ACC112 (cell line): ENCODE measurements around the gene KSR1.

Source experiments
- H2AFZ ChIP-seq: fragments of 200-600 bp; sonication (generic); one replicate; pipeline ENCODE4 v1.6.0; 2017; ENCODE audit warnings: antibody characterized with exemption, low read length; ENCODE audit not compliant: unreplicated experiment
- H3K27ac ChIP-seq: fragments of 200-600 bp; sonication (generic); 2 replicates; pipeline ENCODE4 v1.5.1; 2014; ENCODE audit warnings: low read depth, mild to moderate bottlenecking, antibody characterized with exemption, low read length, moderate library complexity
- H3K27me3 ChIP-seq: fragments of 200-600 bp; sonication (generic); 2 replicates; pipeline ENCODE4 v1.6.1; 2014; ENCODE audit warnings: mild to moderate bottlenecking, antibody characterized with exemption, low read length, moderate library complexity, mixed read lengths; ENCODE audit not compliant: insufficient read depth
- H3K36me3 ChIP-seq: fragments of 200-600 bp; sonication (generic); 2 replicates; pipeline ENCODE4 v1.6.1; 2016; ENCODE audit warnings: mild to moderate bottlenecking, antibody characterized with exemption, low read length, moderate library complexity, mixed read lengths; ENCODE audit not compliant: insufficient read depth
- H3K4me1 ChIP-seq: fragments of 200-600 bp; sonication (generic); one replicate; pipeline ENCODE4 v1.6.1; 2016; ENCODE audit warnings: low read length, mixed read lengths; ENCODE audit not compliant: insufficient read depth, unreplicated experiment, control insufficient read depth
- H3K4me3 ChIP-seq: fragments of 200-600 bp; sonication (generic); 2 replicates; pipeline ENCODE4 v1.5.1; 2014; ENCODE audit warnings: mild to moderate bottlenecking, low read depth, low read length
- H3K79me2 ChIP-seq: fragments of 200-600 bp; sonication (generic); one replicate; pipeline ENCODE4 v1.6.0; 2016; ENCODE audit warnings: low read length; ENCODE audit not compliant: control insufficient read depth, unreplicated experiment, insufficient read depth

The KSR1 gene

DNA sequence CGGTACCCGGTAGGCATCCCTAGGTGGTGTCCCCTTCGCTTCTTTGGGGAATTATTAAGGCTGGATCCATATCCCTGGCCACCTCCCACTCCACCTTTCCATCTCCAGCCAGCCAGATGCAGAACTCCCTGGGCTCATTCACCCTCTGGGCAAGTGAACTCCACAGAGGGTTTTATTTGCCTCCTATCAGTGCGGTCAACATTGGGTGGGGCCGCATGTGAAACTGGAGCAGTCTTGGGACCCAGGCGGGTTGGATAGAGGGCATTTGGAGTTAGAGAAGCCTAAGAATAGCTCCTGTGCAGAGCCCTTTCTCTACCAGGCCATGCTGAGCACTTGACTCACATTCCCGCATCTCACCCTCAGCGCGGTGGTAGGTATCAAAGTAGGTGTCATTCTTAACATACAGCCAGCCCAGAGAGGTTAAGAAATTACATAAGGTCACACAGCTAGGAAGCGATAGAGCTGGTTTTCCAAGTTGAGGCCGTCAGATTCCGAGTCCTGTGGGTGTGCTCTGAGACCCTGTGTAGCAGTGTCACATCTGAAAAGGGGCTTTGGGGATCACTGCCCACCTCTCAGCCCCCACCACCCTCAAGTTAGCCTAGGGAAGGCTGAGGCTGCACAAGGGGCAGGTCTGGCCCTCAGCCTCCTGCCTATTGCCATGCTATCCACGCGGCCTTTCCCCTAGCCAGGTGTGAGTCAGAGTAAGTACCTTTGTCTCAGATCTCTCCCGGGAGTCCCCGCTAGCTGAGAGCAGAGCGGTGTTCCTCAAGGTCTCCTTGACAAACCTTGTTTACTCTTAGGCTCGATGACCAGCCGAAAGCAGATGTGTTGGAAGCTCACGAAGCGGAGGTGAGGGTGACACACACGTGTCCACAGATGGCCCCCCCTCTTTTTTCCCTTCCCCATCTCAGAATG is 147.9 kb downstream of the KSR1 start:
- Histone ChIP-seq H3K4me3 (no peak overlapping the region), H3K36me3 (no peaks in the 10 kb centered on the region), H3K27ac (no peak overlapping the region), H3K4me1 (no peaks in the 10 kb centered on the region), H3K27me3 (no peaks in the 10 kb centered on the region), H2AFZ (no peak overlapping the region), H3K79me2 (no peaks in the 10 kb centered on the region)

GRCh38 chr17:27605409-27605808 is 149.2 kb downstream of the KSR1 start:
- H3K79me2 ChIP-seq: no peaks in the 10 kb centered on the region
- no peak overlapping the region for H3K27ac ChIP-seq
- H3K4me1 ChIP-seq: no peaks in the 10 kb centered on the region
- H3K36me3 ChIP-seq: no peaks in the 10 kb centered on the region
- no peaks in the 10 kb centered on the region for H3K27me3 ChIP-seq
- H3K4me3 ChIP-seq: no peak overlapping the region
- H2AFZ ChIP-seq: no peak overlapping the region

DNA sequence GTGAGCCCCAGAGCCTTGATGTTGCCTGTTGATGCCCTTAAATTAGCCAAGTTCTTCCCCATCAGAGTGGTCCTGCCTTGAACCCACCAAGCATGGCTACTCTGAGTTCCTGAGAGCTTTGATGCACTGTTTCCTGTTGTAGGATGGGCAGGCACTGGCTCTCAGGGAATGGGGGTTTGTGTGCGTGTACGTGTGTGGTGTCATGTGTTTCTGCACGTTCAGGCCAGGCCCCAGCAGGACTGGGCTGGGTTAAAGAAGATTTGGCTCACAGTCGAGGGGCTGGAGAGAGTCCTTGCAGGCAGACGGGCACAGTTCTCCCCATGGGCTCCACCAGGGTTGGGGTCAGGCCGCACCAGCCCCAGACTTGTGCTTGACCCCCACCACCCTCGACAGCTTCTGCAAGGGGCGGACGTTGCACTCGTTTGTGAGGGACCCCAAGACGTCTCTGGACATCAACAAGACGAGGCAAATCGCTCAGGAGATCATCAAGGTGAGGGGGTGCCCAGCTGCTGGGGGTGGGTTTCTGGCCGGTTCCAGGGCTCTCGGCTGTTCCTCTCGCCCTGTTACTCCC is 151.4 kb downstream of the KSR1 start:
- Histone ChIP-seq H3K4me3 (no peak overlapping the region), H2AFZ (no peak overlapping the region), H3K27me3 (no peaks in the 10 kb centered on the region), H3K4me1 (no peaks in the 10 kb centered on the region), H3K36me3 (peaks cover 1% of the 10 kb centered on the region; the same call in 1 of the 2 replicates), H3K79me2 (no peaks in the 10 kb centered on the region), H3K27ac (no peak overlapping the region)

DNA sequence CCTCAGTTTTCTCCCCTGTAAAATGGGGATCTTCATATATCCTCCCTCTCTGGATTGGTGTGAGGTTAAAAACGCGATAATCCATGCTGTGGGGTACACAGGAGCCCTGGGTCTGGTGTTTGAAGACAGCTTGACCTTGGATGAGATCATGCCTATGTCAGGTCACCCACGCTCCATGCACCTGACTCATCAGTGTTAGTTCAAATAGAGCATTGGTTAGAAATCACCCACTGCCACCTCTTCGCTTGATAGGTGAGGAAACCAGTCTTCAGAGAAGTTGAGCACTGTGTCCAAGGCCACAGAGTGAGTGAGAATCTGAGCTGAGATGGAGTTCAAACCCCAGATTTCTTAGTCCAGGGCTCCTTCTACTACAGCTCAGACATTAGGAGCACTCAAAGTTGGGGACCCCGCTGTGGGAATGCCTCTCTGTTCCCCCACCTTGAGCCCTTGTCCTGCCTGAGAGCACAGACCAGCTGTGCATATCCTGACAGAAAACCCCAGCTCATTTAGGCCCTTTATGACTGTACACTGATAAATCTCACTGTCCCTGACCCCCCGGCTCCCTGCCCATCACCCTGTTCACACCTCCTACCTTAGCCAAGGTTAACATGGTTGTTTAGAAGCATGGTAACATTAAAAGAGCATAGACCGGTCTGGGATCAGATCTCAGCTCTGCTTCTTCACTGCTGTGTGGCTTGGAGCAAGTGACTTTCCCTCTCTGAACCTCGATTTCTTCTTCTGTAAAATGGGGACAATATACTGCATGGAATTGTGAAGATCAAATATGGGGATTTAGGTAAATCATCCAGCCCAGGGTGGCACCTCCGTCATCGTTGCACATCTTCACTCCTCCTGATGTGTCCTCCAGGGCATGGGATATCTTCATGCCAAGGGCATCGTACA is 152.3 kb downstream of the KSR1 start:
- no peaks in the 10 kb centered on the region for H3K27me3 ChIP-seq
- peaks cover 5% of the 10 kb centered on the region; the same call in 1 of the 2 replicates for H3K36me3 ChIP-seq
- H2AFZ ChIP-seq: no peak overlapping the region
- H3K27ac ChIP-seq: no peak overlapping the region
- no peak overlapping the region for H3K4me3 ChIP-seq
- H3K4me1 ChIP-seq: no peaks in the 10 kb centered on the region
- H3K79me2 ChIP-seq: no peaks in the 10 kb centered on the region

DNA sequence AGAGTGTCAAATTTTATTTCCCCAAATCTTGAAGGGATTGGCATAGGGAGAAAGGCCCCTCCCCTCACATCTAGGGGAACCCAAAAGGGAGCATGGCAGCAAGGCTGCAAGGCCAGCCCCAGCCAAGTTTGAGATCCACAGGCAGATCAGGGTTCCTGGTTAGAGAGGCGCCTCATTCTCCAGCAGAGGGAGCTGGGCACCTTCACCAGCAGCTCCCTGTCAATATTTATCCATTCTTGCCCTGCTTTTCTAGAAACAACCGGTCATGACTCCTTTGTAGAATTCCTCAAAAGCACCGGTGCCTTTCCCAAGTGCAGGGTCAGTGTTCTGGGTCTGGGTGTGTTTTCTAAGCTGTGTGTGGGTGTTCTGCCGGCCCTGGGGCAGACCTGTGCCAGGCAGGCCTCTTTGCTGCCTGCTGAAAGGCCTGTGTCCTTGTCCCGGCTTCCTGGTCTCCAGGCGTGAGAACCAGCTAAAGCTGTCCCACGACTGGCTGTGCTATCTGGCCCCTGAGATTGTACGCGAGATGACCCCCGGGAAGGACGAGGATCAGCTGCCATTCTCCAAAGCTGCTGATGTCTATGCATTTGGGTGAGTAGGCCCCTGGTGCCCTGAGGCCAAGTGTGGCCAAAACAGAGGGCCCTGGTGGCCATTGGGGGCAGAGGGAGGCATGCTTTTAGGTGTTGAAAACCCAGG is 153.5 kb downstream of the KSR1 start:
- Histone ChIP-seq H3K4me1 (no peaks in the 10 kb centered on the region), H3K36me3 (peaks cover 5% of the 10 kb centered on the region; the same call in 1 of the 2 replicates), H3K27me3 (no peaks in the 10 kb centered on the region), H2AFZ (no peak overlapping the region), H3K79me2 (no peaks in the 10 kb centered on the region), H3K4me3 (no peak overlapping the region), H3K27ac (no peak overlapping the region)

- Histone ChIP-seq H3K36me3 (peaks cover 5% of the 10 kb centered on the region; the same call in 1 of the 2 replicates), H3K27me3 (no peaks in the 10 kb centered on the region), H3K79me2 (no peaks in the 10 kb centered on the region), H3K4me1 (no peaks in the 10 kb centered on the region), H2AFZ (no peak overlapping the region), H3K27ac (no peak overlapping the region), H3K4me3 (no peak overlapping the region)
Measured at GRCh38 chr17:27610304-27610677, 154.0 kb downstream of the KSR1 start.

DNA sequence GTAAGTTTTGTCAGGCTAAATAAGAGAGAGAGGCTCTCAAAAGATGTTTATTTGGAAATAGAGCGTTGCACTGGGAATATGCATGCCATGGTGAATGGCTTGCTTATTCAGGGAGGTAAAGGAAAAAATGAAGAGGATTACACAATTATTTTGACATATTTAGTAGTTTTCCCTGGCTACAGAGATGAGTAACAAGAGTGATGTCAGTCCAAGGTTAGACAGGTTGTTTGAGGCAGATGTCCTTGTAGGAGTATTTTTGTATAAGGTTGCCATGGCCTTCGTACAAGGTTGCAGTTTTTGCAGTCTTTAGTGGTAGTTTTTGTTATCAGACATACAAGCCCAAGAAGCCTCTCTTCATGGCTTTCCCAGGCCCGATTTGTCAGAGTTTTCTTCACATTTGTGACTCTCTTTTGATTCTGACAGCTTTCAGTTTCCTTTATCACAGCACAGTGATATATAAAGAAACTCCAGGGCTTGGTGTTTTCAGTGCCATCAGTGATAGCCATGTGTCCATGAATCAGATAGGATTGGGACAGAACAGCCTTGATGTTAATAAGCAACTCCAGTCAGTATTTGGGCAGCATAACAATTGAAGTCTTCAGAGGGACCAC is 156.0 kb downstream of the KSR1 start:
- no peaks in the 10 kb centered on the region for H3K27me3 ChIP-seq
- H2AFZ ChIP-seq: no peak overlapping the region
- no peaks in the 10 kb centered on the region for H3K4me1 ChIP-seq
- no peak overlapping the region for H3K27ac ChIP-seq
- H3K79me2 ChIP-seq: no peaks in the 10 kb centered on the region
- H3K4me3 ChIP-seq: no peak overlapping the region
- peaks cover 5% of the 10 kb centered on the region; the same call in 1 of the 2 replicates for H3K36me3 ChIP-seq

DNA sequence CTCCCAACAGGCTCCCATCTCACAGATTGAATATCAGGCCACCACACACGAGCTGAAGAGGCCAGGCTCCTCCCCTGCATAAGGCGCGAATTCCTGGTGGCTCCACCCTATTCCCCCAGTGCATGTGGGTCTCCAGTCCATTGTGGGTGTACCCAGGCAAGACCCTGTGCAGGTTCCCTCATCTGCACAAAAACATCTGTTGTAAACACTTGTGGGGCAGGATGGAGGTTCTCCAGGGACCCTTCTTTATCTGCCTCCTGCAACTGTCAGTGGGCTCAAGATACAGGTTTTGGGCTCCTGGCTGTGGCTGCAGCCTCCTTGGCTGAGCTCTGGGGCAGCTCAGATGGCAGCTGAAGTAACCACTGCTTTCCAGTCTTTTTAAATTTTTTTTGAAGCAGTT is 157.2 kb downstream of the KSR1 start:
- Histone ChIP-seq H3K79me2 (no peaks in the 10 kb centered on the region), H3K27ac (no peak overlapping the region), H3K4me3 (no peak overlapping the region), H2AFZ (no peak overlapping the region), H3K4me1 (no peaks in the 10 kb centered on the region), H3K27me3 (no peaks in the 10 kb centered on the region), H3K36me3 (peaks cover 5% of the 10 kb centered on the region; the same call in 1 of the 2 replicates)

GRCh38 chr17:27615121-27615520 is 158.9 kb downstream of the KSR1 start:
- Histone ChIP-seq H2AFZ (no peak overlapping the region), H3K27ac (no peak overlapping the region), H3K27me3 (no peaks in the 10 kb centered on the region), H3K79me2 (no peaks in the 10 kb centered on the region), H3K4me3 (no peak overlapping the region), H3K36me3 (peaks cover 5% of the 10 kb centered on the region; the same call in 1 of the 2 replicates), H3K4me1 (no peaks in the 10 kb centered on the region)

GRCh38 chr17:27616414-27616813 is 160.2 kb downstream of the KSR1 start:
- H3K4me1 ChIP-seq: no peaks in the 10 kb centered on the region
- H3K27ac ChIP-seq: no peak overlapping the region
- no peak overlapping the region for H3K4me3 ChIP-seq
- peaks cover 5% of the 10 kb centered on the region; the same call in 1 of the 2 replicates for H3K36me3 ChIP-seq
- H3K79me2 ChIP-seq: no peaks in the 10 kb centered on the region
- H2AFZ ChIP-seq: no peak overlapping the region
- H3K27me3 ChIP-seq: no peaks in the 10 kb centered on the region
